NK-92 (cell line): Measurements from ENCODE around the gene KCNMB3.

Experiments used
- DNase-seq: peaks from one replicate; lab custom pipeline; 2025; ENCODE audit not compliant: unreplicated experiment; lab: John Stamatoyannopoulos, UW

The KCNMB3 gene

DNA sequence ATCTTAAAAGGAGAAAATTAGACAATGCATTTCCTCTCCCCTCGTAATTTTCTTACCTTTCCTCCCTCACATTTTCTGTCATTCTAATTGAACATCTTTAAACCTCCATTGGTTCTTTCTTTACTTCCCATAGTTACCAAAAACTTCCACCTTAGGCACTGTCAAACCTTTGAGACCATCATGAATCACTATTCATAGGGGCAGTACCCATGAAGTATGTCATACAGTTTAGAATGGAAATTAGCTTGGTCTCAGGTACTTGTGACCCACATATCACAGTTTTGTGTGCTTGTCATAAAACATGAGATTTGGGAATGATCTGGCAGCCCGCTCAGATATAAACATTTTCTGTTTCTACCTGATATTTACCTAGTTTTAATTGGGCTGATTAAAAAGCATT, 50.1 kb downstream of the KCNMB3 start:
- no peak for DNase-seq

DNA sequence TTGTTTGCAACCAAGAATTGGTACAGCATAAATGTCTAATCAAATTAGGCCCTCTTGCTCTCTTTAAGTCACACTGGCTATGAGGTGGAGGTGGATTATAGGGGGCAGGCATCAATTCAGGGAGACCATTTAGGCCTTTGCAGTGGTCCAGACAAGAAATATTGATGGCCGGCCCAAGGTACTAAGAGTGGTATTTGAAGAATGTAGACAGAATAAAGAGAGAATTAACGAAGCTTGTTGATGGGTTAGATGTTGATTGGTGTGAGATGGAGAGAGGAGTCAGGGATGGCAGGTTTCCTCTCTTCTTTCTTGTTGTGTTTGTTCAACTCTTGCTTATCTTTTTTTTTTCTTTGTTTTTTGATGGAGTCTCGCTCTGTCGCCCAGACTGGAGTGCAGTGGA, 54.2 kb downstream of the KCNMB3 start:
- no peak for DNase-seq

DNA sequence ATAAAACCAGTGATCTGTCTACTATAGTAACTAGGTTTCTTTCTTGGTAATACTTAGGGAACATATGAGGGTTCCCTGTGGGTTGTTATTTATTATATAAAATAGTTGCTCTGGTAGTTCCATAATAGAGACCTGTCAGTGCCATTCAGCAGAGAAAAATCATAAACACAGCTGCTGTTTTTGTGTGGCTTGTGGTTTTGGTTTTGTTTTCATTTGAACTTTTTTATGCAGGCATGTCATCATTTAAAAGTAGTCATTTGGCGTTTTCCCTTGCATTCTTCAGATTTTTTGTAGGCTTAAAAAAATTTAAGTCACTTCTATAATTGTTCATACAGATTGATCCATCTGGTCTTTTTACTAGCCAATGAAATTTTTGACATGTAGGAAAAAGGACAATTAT, 54.8 kb downstream of the KCNMB3 start:
- DNase-seq = no peak

DNA sequence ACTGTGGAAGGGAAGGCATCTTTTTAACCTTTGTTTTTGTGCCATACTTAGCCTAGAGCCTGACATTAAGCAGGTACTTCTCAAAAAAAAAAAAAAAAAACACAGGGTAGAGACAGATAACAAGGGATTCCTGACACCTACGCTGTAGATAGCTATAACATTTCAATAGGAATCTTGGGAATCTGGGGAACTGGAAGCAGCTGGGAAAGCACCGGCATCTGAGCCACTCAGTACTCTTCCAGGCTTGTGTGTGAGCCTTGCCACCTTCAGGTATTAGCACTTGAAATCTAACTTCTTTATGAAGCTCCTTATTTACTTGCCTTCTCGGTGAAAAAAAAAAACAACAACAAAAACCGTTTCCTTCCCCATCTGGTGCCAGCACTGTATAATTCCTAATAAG, 56.0 kb downstream of the KCNMB3 start:
- no peak for DNase-seq
